ENCODE measurements around the gene PRAMEF1.

PRAMEF1 gene

DNA sequence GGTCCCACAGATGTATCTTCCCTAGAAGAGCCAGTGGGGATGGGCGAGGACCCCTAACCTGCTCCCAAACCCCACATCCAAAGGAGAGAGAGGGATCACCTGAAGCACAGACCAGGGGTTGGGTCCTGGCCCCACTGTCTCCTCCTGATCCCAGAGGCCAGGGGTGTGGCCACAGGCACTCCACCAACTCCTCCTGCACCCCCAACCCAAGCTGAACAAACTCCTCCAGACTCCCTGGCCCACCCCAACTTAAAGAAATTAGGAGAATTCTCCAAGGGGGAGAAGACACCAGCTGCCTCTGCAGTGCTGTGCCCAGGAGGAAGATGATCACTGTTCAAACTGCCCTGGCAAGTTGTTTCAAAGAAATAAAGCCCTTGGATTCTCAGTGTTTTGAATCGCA, 22.2 kb upstream of the PRAMEF1 start:
- H3K4me3 ChIP-seq (ENCODE audit: low read depth, low read length): no peak overlapping the region
- DNase-seq (ENCODE audit: low read depth): no peak
- TF ChIP-seq, protein P1, sequence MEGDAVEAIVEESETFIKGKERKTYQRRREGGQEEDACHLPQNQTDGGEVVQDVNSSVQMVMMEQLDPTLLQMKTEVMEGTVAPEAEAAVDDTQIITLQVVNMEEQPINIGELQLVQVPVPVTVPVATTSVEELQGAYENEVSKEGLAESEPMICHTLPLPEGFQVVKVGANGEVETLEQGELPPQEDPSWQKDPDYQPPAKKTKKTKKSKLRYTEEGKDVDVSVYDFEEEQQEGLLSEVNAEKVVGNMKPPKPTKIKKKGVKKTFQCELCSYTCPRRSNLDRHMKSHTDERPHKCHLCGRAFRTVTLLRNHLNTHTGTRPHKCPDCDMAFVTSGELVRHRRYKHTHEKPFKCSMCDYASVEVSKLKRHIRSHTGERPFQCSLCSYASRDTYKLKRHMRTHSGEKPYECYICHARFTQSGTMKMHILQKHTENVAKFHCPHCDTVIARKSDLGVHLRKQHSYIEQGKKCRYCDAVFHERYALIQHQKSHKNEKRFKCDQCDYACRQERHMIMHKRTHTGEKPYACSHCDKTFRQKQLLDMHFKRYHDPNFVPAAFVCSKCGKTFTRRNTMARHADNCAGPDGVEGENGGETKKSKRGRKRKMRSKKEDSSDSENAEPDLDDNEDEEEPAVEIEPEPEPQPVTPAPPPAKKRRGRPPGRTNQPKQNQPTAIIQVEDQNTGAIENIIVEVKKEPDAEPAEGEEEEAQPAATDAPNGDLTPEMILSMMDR (IDR thresholded peaks at IDR 0.05; ENCODE audit: insufficient read depth, low read depth, low read length, missing control alignments): no peak

DNA sequence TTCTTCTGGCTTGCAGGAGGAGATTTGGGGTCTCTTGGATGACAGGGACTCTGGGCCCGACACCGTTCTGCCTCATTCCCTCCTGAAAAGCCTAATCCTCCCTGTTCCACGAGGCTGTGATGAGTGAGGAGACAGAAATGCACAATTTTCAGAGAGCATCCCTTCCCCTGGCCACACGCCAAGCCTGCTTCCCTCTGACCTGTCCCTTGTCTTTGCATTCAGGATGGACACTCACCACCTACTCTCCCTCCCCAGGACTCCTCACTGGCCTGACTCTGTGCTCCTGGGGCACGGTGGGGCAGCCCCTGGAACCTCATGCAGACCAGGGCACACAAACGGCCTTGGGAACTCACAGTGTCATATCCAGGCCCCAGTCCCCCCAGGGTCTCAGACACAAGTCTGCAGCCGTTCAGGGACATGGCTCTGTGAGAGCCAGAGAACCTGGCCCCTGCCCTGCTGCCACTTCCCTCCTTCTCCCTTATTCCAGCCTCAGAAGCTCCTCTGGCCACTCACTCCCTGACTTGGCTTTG, 21.2 kb upstream of the PRAMEF1 start:
- H3K4me3 ChIP-seq (ENCODE audit: low read depth, low read length): no peak overlapping the region
- TF ChIP-seq, protein P1 (IDR thresholded peaks at IDR 0.05; ENCODE audit: insufficient read depth, low read depth, low read length, missing control alignments): no peak

DNA sequence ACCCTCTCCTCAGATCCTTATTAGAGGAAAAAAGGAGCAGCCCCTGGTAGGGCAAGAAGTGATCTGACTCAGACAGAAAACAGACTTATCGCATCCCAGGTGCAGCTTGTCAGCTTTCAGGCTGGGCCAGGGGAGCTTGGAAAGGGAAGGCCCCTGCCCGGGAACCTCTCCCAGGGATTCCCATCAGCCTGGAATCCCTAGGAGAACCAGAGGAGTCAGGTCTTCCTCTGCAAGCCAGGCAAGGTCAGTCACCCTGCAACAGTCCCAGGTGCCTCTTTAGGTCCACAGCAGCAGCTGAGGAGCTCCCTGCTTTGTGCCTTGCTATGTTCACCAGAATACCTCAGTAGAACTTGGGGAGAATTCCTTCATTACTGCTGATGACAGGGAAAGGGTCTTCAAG, 20.6 kb upstream of the PRAMEF1 start:
- TF ChIP-seq, protein P1 (IDR thresholded peaks at IDR 0.05; ENCODE audit: insufficient read depth, low read depth, low read length, missing control alignments): no peak
- no peak for DNase-seq (ENCODE audit: low read depth)
- H3K4me3 ChIP-seq (ENCODE audit: low read depth, low read length): no peak overlapping the region

More for the DNA sequence above, 21.2 kb upstream of the PRAMEF1 start:
- no peak for DNase-seq (ENCODE audit: low read depth)

DNA sequence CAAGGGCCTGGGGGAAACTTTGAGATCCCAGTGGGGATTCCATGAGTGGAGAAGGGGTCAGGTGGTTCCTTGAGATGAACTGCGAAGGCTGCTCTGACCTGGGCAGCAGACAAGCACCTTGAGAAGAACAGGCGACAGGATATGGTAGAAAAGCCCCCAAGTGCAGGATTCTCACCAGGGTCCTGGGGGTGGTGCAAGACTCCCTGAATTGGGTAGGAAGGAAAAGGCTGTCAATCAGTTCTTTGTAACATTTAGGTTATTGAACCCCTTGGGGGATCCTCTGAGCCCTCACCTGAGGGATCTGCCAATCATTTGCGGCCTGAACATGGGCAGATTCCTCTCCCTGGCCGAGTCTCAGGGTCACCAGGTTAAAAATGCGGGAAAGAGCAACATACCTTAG, 20.0 kb upstream of the PRAMEF1 start:
- TF ChIP-seq, protein P1 (IDR thresholded peaks at IDR 0.05; ENCODE audit: insufficient read depth, low read depth, low read length, missing control alignments): no peak
- H3K4me3 ChIP-seq (ENCODE audit: low read depth, low read length): no peak overlapping the region
- DNase-seq (ENCODE audit: low read depth): no peak

DNA sequence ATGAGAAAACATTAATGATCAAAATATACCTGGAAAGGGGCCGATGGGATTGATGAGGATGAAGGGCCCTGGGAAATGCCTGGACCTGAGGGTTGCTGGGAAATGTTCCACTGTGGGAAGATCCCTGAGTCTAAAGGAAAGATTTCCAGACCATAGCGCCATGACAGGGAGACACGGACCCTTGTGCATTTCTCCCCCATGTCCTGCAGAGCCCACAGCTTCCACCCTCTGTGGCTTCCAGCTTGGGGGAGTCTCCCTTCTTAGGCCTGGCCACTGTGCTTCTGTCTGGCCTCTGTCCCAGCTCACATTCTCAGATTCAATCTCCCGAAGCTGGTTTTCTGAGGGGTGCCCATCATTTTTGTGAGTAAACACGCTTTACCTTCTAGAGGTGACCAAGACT, 18.7 kb upstream of the PRAMEF1 start:
- TF ChIP-seq, protein P1 (IDR thresholded peaks at IDR 0.05; ENCODE audit: insufficient read depth, low read depth, low read length, missing control alignments): no peak
- H3K4me3 ChIP-seq (ENCODE audit: low read depth, low read length): no peak overlapping the region
- DNase-seq (ENCODE audit: low read depth): no peak

DNA sequence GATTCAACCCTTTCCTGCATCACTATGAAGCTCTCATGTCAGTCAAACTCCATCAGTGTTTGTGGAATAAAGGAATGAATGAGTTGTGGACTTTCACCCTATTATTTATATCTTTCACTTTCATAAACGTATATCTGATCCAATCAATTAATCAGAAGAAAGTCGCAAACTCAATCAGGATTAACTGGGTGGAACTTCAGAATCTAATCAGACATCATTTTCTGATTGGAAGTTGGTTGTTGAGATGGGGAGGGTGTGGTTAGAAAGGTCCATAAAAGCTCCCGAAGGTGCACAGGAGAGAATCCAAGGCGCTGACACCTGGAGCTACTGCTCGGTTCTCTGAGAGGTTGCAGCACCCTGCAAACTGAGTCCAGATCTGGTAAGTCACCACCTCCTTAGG, 17.8 kb upstream of the PRAMEF1 start, which contains the start of gene PRAMEF12:
TSS of gene PRAMEF12 (plus strand) at position 301 of the 400 bp plus-strand sequence. CDS start 1,130 bp downstream, outside the sequence.
- TF ChIP-seq, protein P1 (IDR thresholded peaks at IDR 0.05; ENCODE audit: insufficient read depth, low read depth, low read length, missing control alignments): no peak
- H3K4me3 ChIP-seq (ENCODE audit: low read depth, low read length): no peak within 1 kb of the TSS
- no peak for DNase-seq (ENCODE audit: low read depth)

DNA sequence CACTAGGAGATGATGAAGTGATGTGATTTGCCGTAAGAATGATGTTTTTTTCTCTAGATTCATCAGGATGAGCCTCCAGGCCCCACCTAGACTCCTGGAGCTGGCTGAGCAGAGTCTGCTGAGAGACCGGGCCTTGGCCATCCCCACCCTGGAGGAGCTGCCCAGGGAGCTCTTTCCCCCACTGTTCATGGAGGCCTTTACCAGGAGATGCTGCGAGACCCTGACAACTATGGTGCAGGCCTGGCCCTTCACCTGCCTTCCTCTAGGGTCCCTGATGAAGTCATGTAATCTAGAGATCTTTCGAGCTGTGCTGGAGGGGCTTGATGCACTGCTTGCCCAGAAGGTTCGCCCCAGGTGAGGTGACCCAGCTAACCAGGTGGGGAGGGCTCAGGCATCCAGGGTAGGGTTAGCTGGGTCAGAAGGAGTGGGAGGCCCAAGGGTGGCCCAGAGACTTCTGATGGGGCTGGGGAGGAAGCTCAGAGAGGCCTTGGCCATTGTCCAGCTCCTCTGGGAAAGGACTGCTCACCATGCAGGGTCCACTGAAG, 16.3 kb upstream of the PRAMEF1 start:
- no peak for DNase-seq (ENCODE audit: low read depth)
- H3K4me3 ChIP-seq (ENCODE audit: low read depth, low read length): no peak overlapping the region
- TF ChIP-seq, protein P1 (IDR thresholded peaks at IDR 0.05; ENCODE audit: insufficient read depth, low read depth, low read length, missing control alignments): no peak

All from GM12865 (cell line).